ENCODE measurements around the gene ADCYAP1R1.

The ADCYAP1R1 gene

GRCh38 chr7:31036924-31037323 lies 15.2 kb upstream of the ADCYAP1R1 start:
- no peak for DNase-seq

- peak in 37 of 56 donors; percentile 9 to 65 (median 33) for DNase-seq
These were observed 9.0 kb upstream of the ADCYAP1R1 start for GRCh38 chr7:31043051-31043471.

- no peak for DNase-seq
These were observed 7.6 kb upstream of the ADCYAP1R1 start for GRCh38 chr7:31044529-31044928.

- DNase-seq = no peak
These were observed 5.4 kb upstream of the ADCYAP1R1 start for GRCh38 chr7:31046723-31047122.

- no peak for DNase-seq
These were observed 4.6 kb upstream of the ADCYAP1R1 start for GRCh38 chr7:31047313-31048146.

- DNase-seq = no peak
These were observed 2.9 kb upstream of the ADCYAP1R1 start for GRCh38 chr7:31049005-31049765.

GRCh38 chr7:31052487-31052840 lies 356 bp downstream of the ADCYAP1R1 start:
- no peak for DNase-seq

- no peak for DNase-seq
These were observed 913 bp downstream of the ADCYAP1R1 start for GRCh38 chr7:31052841-31053601.

- no peak for DNase-seq
These were observed 1.9 kb downstream of the ADCYAP1R1 start for GRCh38 chr7:31053986-31054385.

- DNase-seq = peak in 2 of 56 donors; percentile 16 to 26
These were observed 2.6 kb downstream of the ADCYAP1R1 start for GRCh38 chr7:31054608-31055278.

- no peak for DNase-seq
These were observed 3.4 kb downstream of the ADCYAP1R1 start for GRCh38 chr7:31055471-31055870.

GRCh38 chr7:31056775-31057346 lies 4.8 kb downstream of the ADCYAP1R1 start:
- peak in 5 of 56 donors; percentile 7 to 52 (median 17) for DNase-seq

- no peak for DNase-seq
These were observed 6.0 kb downstream of the ADCYAP1R1 start for GRCh38 chr7:31058122-31058521.

GRCh38 chr7:31058688-31059087 lies 6.6 kb downstream of the ADCYAP1R1 start:
- no peak for DNase-seq

- DNase-seq = peak in 1 of 56 donors; percentile 13
These were observed 7.4 kb downstream of the ADCYAP1R1 start for GRCh38 chr7:31059551-31059950.

- no peak for DNase-seq
These were observed 9.1 kb downstream of the ADCYAP1R1 start for GRCh38 chr7:31061185-31061584.

GRCh38 chr7:31062746-31063435 lies 10.8 kb downstream of the ADCYAP1R1 start:
- no peak for DNase-seq

GRCh38 chr7:31065021-31065593 lies 13.0 kb downstream of the ADCYAP1R1 start:
- DNase-seq = no peak

GRCh38 chr7:31065840-31066239 lies 13.7 kb downstream of the ADCYAP1R1 start:
- no peak for DNase-seq
